Gastrocnemius medialis (tissue), 4 donors: Measurements from ENCODE around the gene REEP1.

Experiments used
- CTCF ChIP-seq, 5 experiments: fragments of 450-650 bp in 3 of 5; fragments of 200-600 bp in 2 of 5; sonication (generic) in 2 of 5; IDR thresholded peaks in 4 of 5; conservative IDR thresholded peaks in 1 of 5; 1 replicate in 4 of 5; 2 replicates in 1 of 5; pipeline ENCODE4 v1.5.1; 2016 to 2019; ENCODE audit warnings: antibody characterized with exemption in 5 of 5, mild to moderate bottlenecking in 3 of 5, moderate library complexity in 3 of 5
- POLR2A ChIP-seq, 2 donors: fragments of 450-650 bp; IDR thresholded peaks; one replicate each; pipeline ENCODE4 v1.6.1; 2017; ENCODE audit warnings: antibody characterized with exemption in 2 of 2, mild to moderate bottlenecking in 2 of 2, moderate library complexity in 2 of 2

DNA sequence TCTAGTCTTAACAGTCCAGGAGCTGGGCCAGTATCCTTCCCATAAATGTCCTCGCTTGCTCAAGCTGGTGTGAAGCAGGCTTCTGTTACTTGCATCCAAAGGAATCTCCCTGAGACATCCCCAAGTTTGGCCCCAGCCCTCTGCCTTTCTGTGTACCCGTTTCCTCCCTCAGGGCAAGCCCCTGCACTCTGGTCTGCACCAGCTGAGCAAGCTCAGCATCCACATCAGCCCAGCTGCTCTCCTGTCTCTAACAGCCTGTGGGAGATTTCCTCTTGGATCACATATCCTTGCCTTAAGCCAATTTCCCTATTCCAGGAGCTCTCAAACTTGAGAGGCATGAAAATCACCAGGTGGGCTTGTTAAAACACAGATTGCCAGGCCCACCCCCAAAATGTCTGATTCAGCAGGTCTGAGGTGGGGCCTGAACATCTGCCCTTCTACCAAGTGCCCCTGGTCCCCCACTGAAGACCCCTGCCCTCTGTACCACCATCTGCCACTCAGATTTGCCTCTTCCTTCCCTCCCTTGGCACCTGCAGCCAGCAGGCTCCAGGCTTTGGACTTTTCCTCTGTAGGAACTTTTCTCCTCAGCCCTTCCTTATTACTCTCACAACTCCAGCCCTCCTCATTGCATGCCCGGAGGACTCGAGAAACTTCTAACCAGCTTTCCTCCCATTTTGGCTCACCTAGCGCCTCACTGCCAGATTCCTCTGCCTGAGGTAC, 32.1 kb downstream of the REEP1 start:
- TF ChIP-seq CTCF (IDR thresholded peaks at IDR 0.05 in 4 of 5, conservative IDR thresholded peaks at IDR 0.05 in 1 of 5): no peak
- TF ChIP-seq POLR2A (IDR thresholded peaks at IDR 0.05): no peak
